HepG2 (cell line): Measurements from ENCODE around the gene RCOR3. TPM values are rescaled to one million over a fixed set of nuclear protein-coding genes. Genes with fewer than 3 reads are reported as not detected.
"Not testable (repeated sequence)": the region's sequence is repeated elsewhere in the genome, so short reads cannot be mapped to it uniquely, and the experiment has no call there.

ENCODE experiments used
- ATAC-seq: fragments of 200-7000 bp; cut with Tn5 transposase; 3 replicates; pipeline ENCODE4 v1.9.1; 2020; ENCODE audit warnings: mild to moderate bottlenecking, moderate library complexity
- BruUV-seq: library from RNA; stranded (reverse); fragments of 400-500 nt; replicated peaks from 2 replicates; lab custom pipeline; 2021; lab: Mats Ljungman, UMichigan
- CTCF ChIA-PET: fragments of 300-600 bp; formaldehyde crosslinking; extraction: SDS; loops from one replicate; lab custom pipeline; 2021; ENCODE audit warnings: low total read pairs, inconsistent platforms, low intra/inter-chr PET ratio; lab: Yijun Ruan, JAX
- POLR2A ChIA-PET: fragments of 350-600 bp; sonication (Branson Sonifier 250); formaldehyde crosslinking; loops from one replicate; lab custom pipeline; 2020; ENCODE audit warnings: antibody characterized with exemption, inconsistent platforms; lab: Yijun Ruan, JAX
- DNase-seq: peaks from one replicate; pipeline ENCODE4 v3.0.0-alpha.2; 2015; ENCODE audit warnings: low spot score
- FAIRE-seq: peaks from 3 replicates; lab custom pipeline; 2011; peaks lifted over from hg19 to GRCh38; lab: Jason Lieb, UNC
- H2AFZ ChIP-seq: one replicate; pipeline ENCODE4 v1.6.1; 2011; ENCODE audit warnings: low read length, inconsistent platforms
- H3K27ac ChIP-seq: fragments of 300-600 bp; 3 replicates; pipeline ENCODE4 v1.8.0; 2011; ENCODE audit warnings: mixed run types, mild to moderate bottlenecking, mixed read lengths, low read length, inconsistent platforms; ENCODE audit not compliant: insufficient read depth; ENCODE audit errors: extremely low read length
- H3K27me3 ChIP-seq, 2 experiments: fragments of 200-600 bp in 1 of 2; 2 replicates in 1 of 2; 3 replicates in 1 of 2; pipeline versions ENCODE4 v1.6.0 to v1.8.0; 2011; ENCODE audit warnings: low read length in 2 of 2, mild to moderate bottlenecking in 2 of 2, moderate library complexity in 2 of 2, inconsistent platforms in 1 of 2; ENCODE audit not compliant: insufficient read depth in 2 of 2, control insufficient read depth in 1 of 2
- H3K36me3 ChIP-seq, 2 experiments: fragments of 200-600 bp in 1 of 2; replicated peaks in 1 of 2; 2 replicates in 1 of 2; 3 replicates in 1 of 2; pipeline versions ENCODE4 v1.5.1 to v1.8.0; 2011; ENCODE audit warnings: low read length in 2 of 2, inconsistent platforms in 1 of 2; ENCODE audit not compliant: insufficient read depth in 2 of 2, control insufficient read depth in 1 of 2
- H3K4me1 ChIP-seq: 2 replicates; pipeline ENCODE4 v1.5.1; 2012; ENCODE audit warnings: low read length, inconsistent platforms; ENCODE audit not compliant: insufficient read depth
- H3K4me2 ChIP-seq: 2 replicates; pipeline ENCODE4 v1.6.0; 2011; ENCODE audit warnings: low read depth, low read length, inconsistent platforms
- H3K4me3 ChIP-seq, 3 experiments: fragments of 200-600 bp in 1 of 3; sonication (generic), shearing (Covaris generic) in 1 of 3; replicated peaks in 1 of 3; 2 replicates each; pipeline ENCODE4 v1.5.1; 2011 to 2016; ENCODE audit warnings: low read length in 3 of 3, inconsistent platforms in 2 of 3, low read depth in 2 of 3, mild to moderate bottlenecking in 2 of 3, control low read depth in 1 of 3, mixed read lengths in 1 of 3; ENCODE audit not compliant: insufficient read depth in 1 of 3
- H3K79me2 ChIP-seq: one replicate; pipeline ENCODE4 v1.6.1; 2011; ENCODE audit warnings: low read length, inconsistent platforms; ENCODE audit not compliant: insufficient read depth
- H3K9ac ChIP-seq: 2 replicates; pipeline ENCODE4 v1.6.0; 2011; ENCODE audit warnings: mild to moderate bottlenecking, low read depth, low read length, inconsistent platforms; ENCODE audit not compliant: insufficient read depth
- H3K9me3 ChIP-seq: 2 replicates; pipeline ENCODE4 v1.5.1; 2012; ENCODE audit warnings: mild to moderate bottlenecking, low read length
- H4K20me1 ChIP-seq: 2 replicates; pipeline ENCODE4 v1.6.0; 2011; ENCODE audit warnings: inconsistent platforms, mild to moderate bottlenecking, low read length, moderate library complexity; ENCODE audit not compliant: insufficient read depth
- ADNP ChIP-seq: sonication (generic); formaldehyde crosslinking; IDR thresholded peaks from 2 replicates; pipeline ENCODE4 v1.4.0; 2020; ENCODE audit warnings: missing genetic modification reagents
- ESRRA ChIP-seq: sonication (generic); formaldehyde crosslinking; IDR thresholded peaks from 2 replicates; pipeline ENCODE4 v1.5.1; 2020; ENCODE audit warnings: mild to moderate bottlenecking, low read depth, missing genetic modification reagents
- FOXA1 ChIP-seq, 2 experiments: fragments of 450-650 bp in 1 of 2; sonication (generic) in 1 of 2; formaldehyde crosslinking in 1 of 2; IDR thresholded peaks; 2 replicates each; pipeline versions ENCODE4 v1.4.0 to v1.6.1; 2016 to 2020; ENCODE audit warnings: missing genetic modification reagents in 1 of 2
- HOXA9 ChIP-seq: sonication (generic); formaldehyde crosslinking; IDR thresholded peaks from 2 replicates; pipeline ENCODE4 v1.8.1; 2022; ENCODE audit warnings: missing genetic modification reagents, mild to moderate bottlenecking, moderate library complexity, borderline replicate concordance
- IRF1 ChIP-seq: sonication (generic); formaldehyde crosslinking; IDR thresholded peaks from 2 replicates; pipeline ENCODE4 v1.4.0; 2020; ENCODE audit warnings: low read depth, mild to moderate bottlenecking, missing genetic modification reagents
- PHB2 ChIP-seq: fragments of 450-650 bp; IDR thresholded peaks from 2 replicates; pipeline ENCODE4 v1.6.1; 2018; ENCODE audit not compliant: partially characterized antibody
- PRDM10 ChIP-seq: sonication (generic); formaldehyde crosslinking; IDR thresholded peaks from 2 replicates; pipeline ENCODE4 v1.4.0; 2020; ENCODE audit warnings: low read depth, missing genetic modification reagents
- SIN3B ChIP-seq: fragments of 150-350 bp; IDR thresholded peaks from 2 replicates; pipeline ENCODE4 v1.6.1; 2014; ENCODE audit warnings: low read length
- SIX4 ChIP-seq: sonication (generic); formaldehyde crosslinking; IDR thresholded peaks from 2 replicates; pipeline ENCODE4 v1.4.0; 2020; ENCODE audit warnings: missing genetic modification reagents
- TBL1XR1 ChIP-seq: fragments of 150-350 bp; IDR thresholded peaks from 2 replicates; pipeline ENCODE4 v1.6.1; 2014; ENCODE audit warnings: borderline replicate concordance, low read length; ENCODE audit not compliant: partially characterized antibody
- ZNF274 ChIP-seq: sonication (generic); formaldehyde crosslinking; IDR thresholded peaks from 2 replicates; pipeline ENCODE4 v1.5.1; 2020; ENCODE audit warnings: mild to moderate bottlenecking, missing genetic modification reagents
- ZNF816 ChIP-seq: sonication (generic); formaldehyde crosslinking; IDR thresholded peaks from 2 replicates; pipeline ENCODE4 v1.8.0; 2022; ENCODE audit warnings: missing genetic modification reagents, mild to moderate bottlenecking, borderline replicate concordance
- ZSCAN20 ChIP-seq: sonication (generic); formaldehyde crosslinking; IDR thresholded peaks from 2 replicates; pipeline ENCODE4 v1.4.0; 2020; ENCODE audit warnings: missing genetic modification reagents, mild to moderate bottlenecking, borderline replicate concordance
- WGBS: methylation state at CpG from one replicate; pipeline ENCODE4 v1.1.6; 2017; ENCODE audit warnings: low lambda C conversion rate; 5-methylcytosine and 5-hydroxymethylcytosine counted together
- in situ Hi-C: cut with HindIII; loops from 2 replicates; pipeline ENCODE4 v1.10.0; 2017; ENCODE audit warnings: low pct_unique_long_range_greater_than_20kb; ENCODE audit not compliant: extremely low pct_ligation_motif_present
- intact Hi-C: fragments of 100-400 bp; cut with micrococcal nuclease; formaldehyde crosslinking; loops from one replicate; pipeline ENCODE4 v1.10.0; 2022; ENCODE audit not compliant: unreplicated experiment
- polyA plus RNA-seq, 8 experiments: library from polyadenylated mRNA; depleted of rRNA in 3 of 8; stranded (reverse) in 7 of 8; unstranded in 1 of 8; fragments of >200 nt; fragmentation: Illumina TruSeq in 4 of 8; extraction: Trizol in 4 of 8; gene quantifications; 2 replicates each; pipeline versions ENCODE4 v1.2.1 to v1.2.3, GENCODE V29; 2011 to 2016; ENCODE audit warnings: low read depth in 4 of 8, missing spikeins in 1 of 8, mixed read lengths in 1 of 8; ENCODE audit not compliant: insufficient read depth in 1 of 8
- total RNA-seq, 5 experiments: library from RNA; depleted of rRNA; stranded (reverse); fragments of >200 nt; fragmentation: Illumina TruSeq; extraction: Trizol; gene quantifications; 2 replicates each; pipeline ENCODE4 v1.2.3, GENCODE V29; 2016; ENCODE audit warnings: low read depth in 1 of 5
- TF ChIP-seq, protein P1 (sequence below): sonication (generic); formaldehyde crosslinking; IDR thresholded peaks from 2 replicates; pipeline ENCODE4 v1.8.0; 2022; ENCODE audit warnings: mild to moderate bottlenecking, missing genetic modification reagents, borderline replicate concordance

Gene RCOR3
- total and polyA plus RNA-seq, 2 of the 13 experiments (the other 11 are each of a cell fraction or from before 2014, with no cell fraction given) = 16.8 to 31.6 TPM

DNA sequence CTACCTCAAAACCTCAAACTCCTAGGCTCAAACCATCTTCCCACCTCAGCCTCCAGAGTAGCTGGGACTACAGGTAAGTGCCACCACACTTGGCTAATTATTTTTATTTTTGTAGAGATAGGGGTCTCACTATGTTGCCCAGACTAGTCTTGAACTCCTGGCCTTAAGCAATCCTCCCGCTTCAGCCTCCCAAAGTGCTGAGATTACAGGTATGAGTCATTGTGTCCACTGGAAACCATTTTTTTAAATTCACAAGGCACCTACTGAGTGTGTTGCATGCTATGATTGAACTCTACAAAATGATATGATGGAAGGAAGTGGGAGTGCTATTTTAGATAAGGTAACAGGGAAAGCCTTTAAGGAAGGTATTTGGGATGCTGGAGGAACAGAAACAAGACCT, 41.8 kb upstream of the RCOR3 start:
- POLR2A ChIA-PET = no interaction called here
- no TSS peak for BruUV-seq
- H3K9ac ChIP-seq = no peak overlapping the region
- H3K36me3 ChIP-seq = no peaks in the 10 kb centered on the region
- intact Hi-C loops (no loop called here), in situ Hi-C loops (no loop called here)
- H3K4me1 ChIP-seq = no peaks in the 10 kb centered on the region
- H3K27me3 ChIP-seq = no peaks in the 10 kb centered on the region; a peak in 1 of 5 replicates
- no peak overlapping the region for H3K4me3 ChIP-seq
- WGBS = 10% methylated on average over 1 of the region's 1 CpG
- H3K9me3 ChIP-seq = no peaks in the 10 kb centered on the region
- FAIRE-seq (no peak), ATAC-seq (no peak), DNase-seq (no peak)
- no peaks in the 10 kb centered on the region for H3K79me2 ChIP-seq
- H3K27ac ChIP-seq = no peak overlapping the region
- CTCF ChIA-PET = no interaction called here
- H4K20me1 ChIP-seq = no peaks in the 10 kb centered on the region
- no peak for TF ChIP-seq IRF1 (CRISPR knock-in tag)
- TF ChIP-seq HOXA9 = no peak
- no peak for TF ChIP-seq SIX4
- TF ChIP-seq TBL1XR1 = no peak
- TF ChIP-seq PHB2 = no peak
- no peak for TF ChIP-seq ESRRA (CRISPR knock-in tag)
- no peak for TF ChIP-seq ZNF274
- no peak for TF ChIP-seq PRDM10 (CRISPR knock-in tag)
- TF ChIP-seq, protein P1, sequence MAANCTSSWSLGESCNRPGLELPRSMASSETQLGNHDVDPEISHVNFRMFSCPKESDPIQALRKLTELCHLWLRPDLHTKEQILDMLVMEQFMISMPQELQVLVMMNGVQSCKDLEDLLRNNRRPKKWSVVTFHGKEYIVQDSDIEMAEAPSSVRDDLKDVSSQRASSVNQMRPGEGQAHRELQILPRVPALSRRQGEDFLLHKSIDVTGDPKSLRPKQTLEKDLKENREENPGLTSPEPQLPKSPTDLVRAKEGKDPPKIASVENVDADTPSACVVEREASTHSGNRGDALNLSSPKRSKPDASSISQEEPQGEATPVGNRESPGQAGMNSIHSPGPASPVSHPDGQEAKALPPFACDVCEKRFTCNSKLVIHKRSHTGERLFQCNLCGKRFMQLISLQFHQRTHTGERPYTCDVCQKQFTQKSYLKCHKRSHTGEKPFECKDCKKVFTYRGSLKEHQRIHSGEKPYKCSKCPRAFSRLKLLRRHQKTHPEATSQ = no peak
- no peak for TF ChIP-seq SIN3B
- TF ChIP-seq ZSCAN20 = no peak
- no peak for TF ChIP-seq ADNP (CRISPR knock-in tag)
- no peak for TF ChIP-seq ZNF816 (CRISPR knock-in tag)
- TF ChIP-seq FOXA1 (IDR thresholded peaks at IDR 0.05) = no peak
- no peak for TF ChIP-seq FOXA1 (CRISPR knock-in tag; IDR thresholded peaks at IDR 0.05)
- no peak overlapping the region for H3K4me2 ChIP-seq
- no peak overlapping the region for H2AFZ ChIP-seq

- BruUV-seq, ATAC-seq, H3K4me3 ChIP-seq, DNase-seq, H3K4me2 ChIP-seq, in situ Hi-C loops, POLR2A ChIA-PET, H2AFZ ChIP-seq, H3K79me2 ChIP-seq, H3K36me3 ChIP-seq, H4K20me1 ChIP-seq, H3K4me1 ChIP-seq, H3K27me3 ChIP-seq, CTCF ChIA-PET, H3K9ac ChIP-seq, intact Hi-C loops, H3K27ac ChIP-seq, FAIRE-seq, H3K9me3 ChIP-seq: not testable (repeated sequence)
- WGBS = 1% methylated on average over 9 of the region's 9 CpGs
These were observed 36.5 kb upstream of the RCOR3 start for GRCh38 chr1:211222469-211223234.
